ENCODE measurements around the gene GPATCH8. TPM values are rescaled to one million over a fixed set of nuclear protein-coding genes. Genes with fewer than 3 reads are reported as not detected.

GPATCH8 gene
- total RNA-seq, 1 experiment from 2014 or later = 51.5 TPM

DNA sequence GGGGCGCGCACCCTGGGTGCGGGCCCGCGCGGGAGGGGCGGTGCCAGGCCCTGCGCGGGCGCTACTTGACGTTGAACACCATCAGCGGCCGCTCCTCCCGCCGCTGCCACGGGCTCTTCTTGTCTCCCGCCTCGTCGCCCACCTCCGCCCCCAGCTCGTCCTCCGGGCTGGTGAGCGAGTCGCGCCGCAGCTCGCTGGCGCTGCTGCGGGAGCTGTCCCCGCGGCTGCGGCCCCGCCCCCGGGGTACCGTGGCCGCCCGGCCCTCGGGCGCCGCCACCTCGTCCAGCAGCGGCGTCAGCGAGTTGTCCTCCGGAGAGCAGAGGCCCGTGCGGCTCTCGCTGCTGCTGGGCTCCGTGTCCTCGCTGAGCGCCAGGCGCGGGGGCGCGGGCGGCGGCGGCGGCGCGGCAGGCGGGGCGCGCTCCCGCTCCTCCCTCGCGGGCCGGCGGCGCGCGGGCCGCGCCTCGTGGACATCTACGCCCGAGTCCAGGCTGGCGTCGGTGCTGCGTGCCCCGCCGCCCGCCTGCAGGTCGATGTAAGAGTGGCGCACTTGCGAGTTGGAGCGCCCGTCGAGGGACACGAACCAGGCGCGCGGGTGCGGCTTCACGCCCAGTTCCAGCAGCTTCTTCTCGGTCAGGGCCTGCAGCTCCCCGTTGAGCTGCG is 149.4 kb downstream of the GPATCH8 start:
- Histone ChIP-seq H4K5ac (ENCODE audit: insufficient read length, low read depth, low read length) (no peak overlapping the region), H3K23me2 (ENCODE audit: insufficient read length, low read depth, low read length, poor library complexity, severe bottlenecking) (peaks cover 3% of the 10 kb centered on the region), H3T11ph (ENCODE audit: low read length) (no peak overlapping the region), H3K9ac (ENCODE audit: extremely low read depth, insufficient read length, low read length) (no peak overlapping the region), H3K4me1 (ENCODE audit: insufficient read depth, low read length) (no peaks in the 10 kb centered on the region), H2BK120ac (ENCODE audit: low read depth, low read length, poor library complexity, severe bottlenecking) (no peak overlapping the region), H3K14ac (ENCODE audit: insufficient read depth, low read length) (peak overlapping the region; percentile 16; the same call in 1 of the 2 replicates), H3K18ac (ENCODE audit: insufficient read length, low read depth, low read length) (no peak overlapping the region), H2BK15ac (ENCODE audit: low read depth, low read length) (no peak overlapping the region), H2BK5ac (ENCODE audit: insufficient read length, low read length) (no peak overlapping the region), H3K56ac (ENCODE audit: insufficient read length, low read depth, low read length) (no peak overlapping the region), H4K8ac (replicated peaks; ENCODE audit: insufficient read length, low read depth, low read length) (no peak overlapping the region), H3K27ac (ENCODE audit: insufficient read length, low read depth, low read length) (no peak overlapping the region), H3K23ac (ENCODE audit: insufficient read length, low read depth, low read length) (no peak overlapping the region), H4K91ac (ENCODE audit: insufficient read length, low read depth, low read length) (no peak overlapping the region), H3K4ac (ENCODE audit: low read depth, low read length) (no peak overlapping the region), H2AK5ac (ENCODE audit: insufficient read length, low read length) (no peak overlapping the region), H3K4me2 (ENCODE audit: insufficient read depth, insufficient read length, low read length) (peak overlapping the region; percentile 45), H3K79me2 (ENCODE audit: insufficient read depth, low read length) (no peaks in the 10 kb centered on the region), H2BK20ac (ENCODE audit: low read depth, low read length, poor library complexity, severe bottlenecking) (no peak overlapping the region), H3K27me3 (ENCODE audit: insufficient read depth, low read length) (no peaks in the 10 kb centered on the region), H2AFZ (ENCODE audit: low read length) (no peak overlapping the region), H2BK12ac (ENCODE audit: insufficient read length, low read depth, low read length) (no peak overlapping the region), H3K79me1 (ENCODE audit: insufficient read depth, low read depth, low read length, poor library complexity, severe bottlenecking) (no peaks in the 10 kb centered on the region), H3K9me3 (ENCODE audit: control insufficient read depth, low read depth, low read length) (no peaks in the 10 kb centered on the region), H4K20me1 (ENCODE audit: control insufficient read depth, insufficient read depth, insufficient read length) (no peaks in the 10 kb centered on the region)
- Mint-ChIP-seq H3K27me3 (ENCODE audit: low read depth) (peaks cover 5% of the 10 kb centered on the region; the same call in 1 of the 2 replicates), H3K27ac (no peak overlapping the region), H3K4me3 (peak overlapping the region; percentile 63 to 75; a peak in 4 of 5 replicates), H3K36me3 (ENCODE audit: insufficient read depth in 1 of 3, low read depth in 3 of 3) (peaks cover 3 to 20% (median 9%) of the 10 kb centered on the region in 3 experiments; a peak in 6 of 7 replicates), H3K9me3 (no peaks in the 10 kb centered on the region; a peak in 1 of 5 replicates), H3K4me1 (peaks cover 0 to 12% of the 10 kb centered on the region in 2 experiments; a peak in 2 of 4 replicates)
- TF ChIP-seq, protein P1, sequence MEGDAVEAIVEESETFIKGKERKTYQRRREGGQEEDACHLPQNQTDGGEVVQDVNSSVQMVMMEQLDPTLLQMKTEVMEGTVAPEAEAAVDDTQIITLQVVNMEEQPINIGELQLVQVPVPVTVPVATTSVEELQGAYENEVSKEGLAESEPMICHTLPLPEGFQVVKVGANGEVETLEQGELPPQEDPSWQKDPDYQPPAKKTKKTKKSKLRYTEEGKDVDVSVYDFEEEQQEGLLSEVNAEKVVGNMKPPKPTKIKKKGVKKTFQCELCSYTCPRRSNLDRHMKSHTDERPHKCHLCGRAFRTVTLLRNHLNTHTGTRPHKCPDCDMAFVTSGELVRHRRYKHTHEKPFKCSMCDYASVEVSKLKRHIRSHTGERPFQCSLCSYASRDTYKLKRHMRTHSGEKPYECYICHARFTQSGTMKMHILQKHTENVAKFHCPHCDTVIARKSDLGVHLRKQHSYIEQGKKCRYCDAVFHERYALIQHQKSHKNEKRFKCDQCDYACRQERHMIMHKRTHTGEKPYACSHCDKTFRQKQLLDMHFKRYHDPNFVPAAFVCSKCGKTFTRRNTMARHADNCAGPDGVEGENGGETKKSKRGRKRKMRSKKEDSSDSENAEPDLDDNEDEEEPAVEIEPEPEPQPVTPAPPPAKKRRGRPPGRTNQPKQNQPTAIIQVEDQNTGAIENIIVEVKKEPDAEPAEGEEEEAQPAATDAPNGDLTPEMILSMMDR (conservative IDR thresholded peaks at IDR 0.05) = no peak
- no CpG with 5 or more reads among the region's 98 CpGs for WGBS (ENCODE audit: extremely low coverage, insufficient read length, low lambda C conversion rate)
- peak; percentile 72 for DNase-seq
